MM.1S (cell line): Measurements from ENCODE around the gene TMEM184B.

Experiments used
- DNase-seq: peaks from one replicate; pipeline ENCODE4 v3.0.0-alpha.2; 2015
- H2AFZ ChIP-seq: fragments of 300-600 bp; sonication (generic); 2 replicates; pipeline ENCODE4 v1.6.0; 2016; ENCODE audit warnings: antibody characterized with exemption, low read length
- H3F3A ChIP-seq: fragments of 300-600 bp; sonication (generic); 2 replicates; pipeline ENCODE4 v1.6.1; 2016; ENCODE audit warnings: mild to moderate bottlenecking, antibody characterized with exemption, low read length, moderate library complexity, mixed read lengths; ENCODE audit not compliant: insufficient read depth
- H3K27ac ChIP-seq: fragments of 300-600 bp; sonication (generic); 2 replicates; pipeline ENCODE4 v1.5.1; 2016; ENCODE audit warnings: mild to moderate bottlenecking, low read length
- H3K27me3 ChIP-seq: fragments of 300-600 bp; sonication (generic); replicated peaks from 2 replicates; pipeline ENCODE4 v1.6.0; 2016; ENCODE audit warnings: low read length; ENCODE audit not compliant: insufficient read depth
- H3K36me3 ChIP-seq: fragments of 300-600 bp; sonication (generic); replicated peaks from 2 replicates; pipeline ENCODE4 v1.6.1; 2016; ENCODE audit warnings: mild to moderate bottlenecking, low read length, mixed read lengths; ENCODE audit not compliant: insufficient read depth
- H3K4me1 ChIP-seq: fragments of 300-600 bp; sonication (generic); 2 replicates; pipeline ENCODE4 v1.6.1; 2016; ENCODE audit warnings: low read length, mixed read lengths
- H3K4me2 ChIP-seq: fragments of 300-600 bp; sonication (generic); 2 replicates; pipeline ENCODE4 v1.6.0; 2016; ENCODE audit warnings: low read depth, low read length
- H3K4me3 ChIP-seq: fragments of 300-600 bp; sonication (generic); 2 replicates; pipeline ENCODE4 v1.5.1; 2016; ENCODE audit warnings: low read length, mixed read lengths
- H3K79me2 ChIP-seq: fragments of 300-600 bp; sonication (generic); 2 replicates; pipeline ENCODE4 v1.6.1; 2016; ENCODE audit warnings: mixed run types, low read length, mixed read lengths
- H3K9ac ChIP-seq: fragments of 300-600 bp; sonication (generic); 2 replicates; pipeline ENCODE4 v1.6.1; 2016; ENCODE audit warnings: low read length, mixed read lengths
- H3K9me2 ChIP-seq: fragments of 300-600 bp; sonication (generic); replicated peaks from 2 replicates; pipeline ENCODE4 v1.6.1; 2016; ENCODE audit warnings: mild to moderate bottlenecking, low read length, mixed read lengths; ENCODE audit not compliant: insufficient read depth
- H3K9me3 ChIP-seq: fragments of 300-600 bp; sonication (generic); replicated peaks from 2 replicates; pipeline ENCODE4 v1.6.1; 2016; ENCODE audit warnings: mild to moderate bottlenecking, low read length, mixed read lengths; ENCODE audit not compliant: insufficient read depth
- H4K20me1 ChIP-seq: fragments of 300-600 bp; sonication (generic); 2 replicates; pipeline ENCODE4 v1.6.1; 2016; ENCODE audit warnings: mild to moderate bottlenecking, low read length, moderate library complexity, mixed read lengths; ENCODE audit not compliant: insufficient read depth
- EZH2 ChIP-seq: fragments of 300-600 bp; sonication (generic); optimal IDR thresholded peaks from 2 replicates; pipeline ENCODE3; 2017; ENCODE audit warnings: low read depth, mild to moderate bottlenecking, antibody characterized with exemption, low read length, mixed read lengths
- EZH2phosphoT487 ChIP-seq: fragments of 300-600 bp; sonication (generic); IDR thresholded peaks from 2 replicates; pipeline ENCODE4 v1.6.1; 2018; ENCODE audit warnings: antibody characterized with exemption, low read length
- TF ChIP-seq, protein P1 (sequence below): fragments of 300-600 bp; sonication (generic); IDR thresholded peaks from 2 replicates; pipeline ENCODE4 v1.5.1; 2016; ENCODE audit warnings: antibody characterized with exemption, low read length, mixed read lengths

The TMEM184B gene

GRCh38 chr22:38271927-38272372 is 860 bp downstream of the TMEM184B start:
- Histone ChIP-seq H3K9ac (peak overlapping the region; percentile 91), H3K4me2 (peak overlapping the region; percentile 97), H3K36me3 (0 out of 2 replicates have a peak, but pooled peaks cover 12% of the 10 kb centered on the region), H2AFZ (no peak overlapping the region), H3K4me3 (peak overlapping the region; percentile 99), H3K9me3 (no peaks in the 10 kb centered on the region), H4K20me1 (peaks cover 5% of the 10 kb centered on the region; the same call in 1 of the 2 replicates), H3K27me3 (no peaks in the 10 kb centered on the region), H3F3A (peaks cover 24% of the 10 kb centered on the region), H3K27ac (peak overlapping the region; percentile 58; the same call in 1 of the 2 replicates), H3K9me2 (no peaks in the 10 kb centered on the region), H3K79me2 (peaks cover 62% of the 10 kb centered on the region), H3K4me1 (peaks cover 50% of the 10 kb centered on the region)
- DNase-seq = peak; percentile 56
- no peak for TF ChIP-seq EZH2phosphoT487
- TF ChIP-seq, protein P1, sequence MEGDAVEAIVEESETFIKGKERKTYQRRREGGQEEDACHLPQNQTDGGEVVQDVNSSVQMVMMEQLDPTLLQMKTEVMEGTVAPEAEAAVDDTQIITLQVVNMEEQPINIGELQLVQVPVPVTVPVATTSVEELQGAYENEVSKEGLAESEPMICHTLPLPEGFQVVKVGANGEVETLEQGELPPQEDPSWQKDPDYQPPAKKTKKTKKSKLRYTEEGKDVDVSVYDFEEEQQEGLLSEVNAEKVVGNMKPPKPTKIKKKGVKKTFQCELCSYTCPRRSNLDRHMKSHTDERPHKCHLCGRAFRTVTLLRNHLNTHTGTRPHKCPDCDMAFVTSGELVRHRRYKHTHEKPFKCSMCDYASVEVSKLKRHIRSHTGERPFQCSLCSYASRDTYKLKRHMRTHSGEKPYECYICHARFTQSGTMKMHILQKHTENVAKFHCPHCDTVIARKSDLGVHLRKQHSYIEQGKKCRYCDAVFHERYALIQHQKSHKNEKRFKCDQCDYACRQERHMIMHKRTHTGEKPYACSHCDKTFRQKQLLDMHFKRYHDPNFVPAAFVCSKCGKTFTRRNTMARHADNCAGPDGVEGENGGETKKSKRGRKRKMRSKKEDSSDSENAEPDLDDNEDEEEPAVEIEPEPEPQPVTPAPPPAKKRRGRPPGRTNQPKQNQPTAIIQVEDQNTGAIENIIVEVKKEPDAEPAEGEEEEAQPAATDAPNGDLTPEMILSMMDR = no peak

DNA sequence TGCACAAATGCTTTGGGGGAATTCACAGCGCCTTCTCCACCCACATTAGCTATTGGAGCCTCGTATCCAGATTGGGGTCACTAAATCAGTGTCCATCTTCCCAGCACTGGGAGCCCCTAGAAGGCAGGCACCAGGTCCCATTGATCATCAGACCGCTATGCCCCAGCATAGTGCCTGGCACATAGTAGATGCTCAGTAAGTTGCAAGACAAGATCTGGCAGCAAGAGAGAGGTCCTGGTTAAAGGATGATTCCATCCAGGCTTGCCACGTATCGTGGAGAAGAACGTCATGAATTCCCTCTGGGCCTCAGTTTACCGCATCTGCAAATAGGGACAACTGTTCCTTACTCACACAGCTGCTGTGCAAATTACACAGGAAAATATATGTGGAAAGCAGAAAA is 1.7 kb downstream of the TMEM184B start:
- Histone ChIP-seq H3K4me3 (peak overlapping the region; percentile 99), H4K20me1 (peaks cover 5% of the 10 kb centered on the region; the same call in 1 of the 2 replicates), H3K4me2 (peak overlapping the region; percentile 97), H3K36me3 (0 out of 2 replicates have a peak, but pooled peaks cover 12% of the 10 kb centered on the region), H3K9ac (peak overlapping the region; percentile 91; the same call in 1 of the 2 replicates), H3K9me2 (no peaks in the 10 kb centered on the region), H3F3A (peaks cover 21% of the 10 kb centered on the region), H3K4me1 (peaks cover 42% of the 10 kb centered on the region), H3K27me3 (no peaks in the 10 kb centered on the region), H3K27ac (no peak overlapping the region), H3K79me2 (peaks cover 70% of the 10 kb centered on the region), H3K9me3 (no peaks in the 10 kb centered on the region), H2AFZ (no peak overlapping the region)
- no peak for DNase-seq
- TF ChIP-seq, protein P1 = no peak
- no peak for TF ChIP-seq EZH2
- no peak for TF ChIP-seq EZH2phosphoT487

DNA sequence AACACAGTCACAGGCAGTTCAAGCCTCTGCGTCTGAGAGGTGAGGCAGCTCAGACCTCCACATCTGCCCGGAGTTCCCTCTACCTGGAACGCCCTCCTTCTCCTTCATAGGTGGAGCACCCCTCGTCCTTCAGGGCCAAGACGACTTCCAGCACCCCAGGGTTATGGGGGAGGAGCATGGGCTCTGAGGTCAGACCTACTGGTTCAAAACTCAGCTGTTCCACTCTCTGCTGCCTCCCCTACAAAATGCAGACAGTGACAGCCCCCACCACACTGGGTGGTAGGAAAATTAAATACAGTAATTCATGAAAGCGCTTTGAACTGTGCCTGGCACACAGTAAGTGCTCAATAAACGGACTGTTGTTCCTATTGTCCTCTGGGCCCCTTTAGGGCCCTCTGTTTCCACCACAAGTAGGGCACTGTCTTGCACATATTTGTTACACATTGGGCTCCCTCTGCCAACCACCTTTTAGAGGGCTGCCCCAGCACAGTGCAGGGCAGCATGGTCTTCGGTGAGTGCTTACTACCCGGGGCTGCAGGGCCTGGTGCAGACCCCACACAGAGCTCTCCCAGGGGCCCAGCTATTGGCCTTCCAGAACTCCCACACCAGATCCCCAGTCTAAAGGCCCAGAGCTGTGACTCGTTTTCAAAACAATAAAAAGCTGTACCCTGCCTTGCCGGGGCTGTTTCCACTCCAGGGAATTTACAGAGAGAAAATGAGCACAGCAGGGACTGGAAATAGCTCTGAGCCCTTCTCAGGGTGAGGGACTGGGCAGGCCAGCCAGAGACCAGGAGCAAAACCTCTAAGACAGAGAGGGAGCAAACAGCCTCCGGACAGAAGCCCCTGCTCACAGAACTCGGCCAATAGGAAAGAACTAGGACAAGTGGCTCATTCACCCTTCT is 2.5 kb downstream of the TMEM184B start:
- no peaks in the 10 kb centered on the region for H3K9me3 ChIP-seq
- no peak overlapping the region for H3K4me3 ChIP-seq
- peaks cover 34% of the 10 kb centered on the region for H3K4me1 ChIP-seq
- H3K36me3 ChIP-seq = peaks cover 12% of the 10 kb centered on the region; the same call in 1 of the 2 replicates
- H4K20me1 ChIP-seq = peaks cover 5% of the 10 kb centered on the region; the same call in 1 of the 2 replicates
- H3F3A ChIP-seq = peaks cover 14% of the 10 kb centered on the region
- no peak for TF ChIP-seq EZH2phosphoT487
- TF ChIP-seq, protein P1 = no peak
- TF ChIP-seq EZH2 = no peak
- H3K4me2 ChIP-seq = peak overlapping the region; percentile 97; the same call in 1 of the 2 replicates
- peaks cover 78% of the 10 kb centered on the region for H3K79me2 ChIP-seq
- no peak overlapping the region for H2AFZ ChIP-seq
- H3K9ac ChIP-seq = 0 out of 2 replicates have a peak overlapping the region, but pooled peaks have one; percentile 12
- no peak for DNase-seq
- no peaks in the 10 kb centered on the region for H3K27me3 ChIP-seq
- H3K9me2 ChIP-seq = no peaks in the 10 kb centered on the region
- H3K27ac ChIP-seq = no peak overlapping the region
